ENCODE results near the gene HTT-AS.

HTT-AS gene

DNA sequence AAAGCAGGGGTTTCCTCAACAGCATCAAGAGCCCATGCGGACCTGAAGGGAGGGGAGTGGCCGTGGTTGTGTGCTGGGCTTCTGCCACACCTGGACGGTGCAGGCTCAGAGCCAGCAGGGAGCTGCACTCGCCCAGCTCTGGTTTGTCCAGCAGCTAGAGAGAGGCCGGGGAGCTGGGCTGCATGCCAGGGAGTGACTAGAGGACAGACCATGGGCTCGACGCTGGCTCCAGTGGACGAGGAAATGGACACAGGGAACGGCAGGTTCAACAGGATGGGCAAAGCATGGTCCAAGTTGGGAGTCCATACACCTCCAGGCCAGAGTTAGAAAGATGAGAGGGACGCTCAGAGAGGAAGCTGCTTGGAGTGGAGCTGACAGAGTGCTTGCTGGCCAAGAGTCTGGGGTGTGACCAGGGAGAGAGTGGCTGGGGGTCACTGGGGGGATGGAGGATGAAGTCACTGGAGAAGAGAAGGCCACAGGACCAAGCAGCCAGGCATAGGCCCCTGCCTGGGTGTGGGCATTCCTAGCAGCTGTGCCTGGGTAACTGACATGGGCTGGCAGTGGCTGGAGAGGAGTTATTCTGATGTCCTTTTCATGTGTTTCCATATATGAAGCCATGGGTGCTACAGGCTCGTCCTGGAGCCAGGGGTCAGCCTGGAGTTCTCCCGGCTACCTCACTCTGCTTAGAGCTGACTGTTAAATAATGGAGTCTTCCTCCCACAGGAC, 42.8 kb downstream of the HTT-AS start:
- TF ChIP-seq, protein P1, sequence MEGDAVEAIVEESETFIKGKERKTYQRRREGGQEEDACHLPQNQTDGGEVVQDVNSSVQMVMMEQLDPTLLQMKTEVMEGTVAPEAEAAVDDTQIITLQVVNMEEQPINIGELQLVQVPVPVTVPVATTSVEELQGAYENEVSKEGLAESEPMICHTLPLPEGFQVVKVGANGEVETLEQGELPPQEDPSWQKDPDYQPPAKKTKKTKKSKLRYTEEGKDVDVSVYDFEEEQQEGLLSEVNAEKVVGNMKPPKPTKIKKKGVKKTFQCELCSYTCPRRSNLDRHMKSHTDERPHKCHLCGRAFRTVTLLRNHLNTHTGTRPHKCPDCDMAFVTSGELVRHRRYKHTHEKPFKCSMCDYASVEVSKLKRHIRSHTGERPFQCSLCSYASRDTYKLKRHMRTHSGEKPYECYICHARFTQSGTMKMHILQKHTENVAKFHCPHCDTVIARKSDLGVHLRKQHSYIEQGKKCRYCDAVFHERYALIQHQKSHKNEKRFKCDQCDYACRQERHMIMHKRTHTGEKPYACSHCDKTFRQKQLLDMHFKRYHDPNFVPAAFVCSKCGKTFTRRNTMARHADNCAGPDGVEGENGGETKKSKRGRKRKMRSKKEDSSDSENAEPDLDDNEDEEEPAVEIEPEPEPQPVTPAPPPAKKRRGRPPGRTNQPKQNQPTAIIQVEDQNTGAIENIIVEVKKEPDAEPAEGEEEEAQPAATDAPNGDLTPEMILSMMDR (IDR thresholded peaks at IDR 0.05; ENCODE audit: low read depth, low read length), result no peak
- H3K4me3 ChIP-seq (replicated peaks in 1 of 2; ENCODE audit: low read depth in 2 of 2, low read length in 2 of 2), result no peak overlapping the region
- no peak for DNase-seq (ENCODE audit: low read depth in 2 of 2)

DNA sequence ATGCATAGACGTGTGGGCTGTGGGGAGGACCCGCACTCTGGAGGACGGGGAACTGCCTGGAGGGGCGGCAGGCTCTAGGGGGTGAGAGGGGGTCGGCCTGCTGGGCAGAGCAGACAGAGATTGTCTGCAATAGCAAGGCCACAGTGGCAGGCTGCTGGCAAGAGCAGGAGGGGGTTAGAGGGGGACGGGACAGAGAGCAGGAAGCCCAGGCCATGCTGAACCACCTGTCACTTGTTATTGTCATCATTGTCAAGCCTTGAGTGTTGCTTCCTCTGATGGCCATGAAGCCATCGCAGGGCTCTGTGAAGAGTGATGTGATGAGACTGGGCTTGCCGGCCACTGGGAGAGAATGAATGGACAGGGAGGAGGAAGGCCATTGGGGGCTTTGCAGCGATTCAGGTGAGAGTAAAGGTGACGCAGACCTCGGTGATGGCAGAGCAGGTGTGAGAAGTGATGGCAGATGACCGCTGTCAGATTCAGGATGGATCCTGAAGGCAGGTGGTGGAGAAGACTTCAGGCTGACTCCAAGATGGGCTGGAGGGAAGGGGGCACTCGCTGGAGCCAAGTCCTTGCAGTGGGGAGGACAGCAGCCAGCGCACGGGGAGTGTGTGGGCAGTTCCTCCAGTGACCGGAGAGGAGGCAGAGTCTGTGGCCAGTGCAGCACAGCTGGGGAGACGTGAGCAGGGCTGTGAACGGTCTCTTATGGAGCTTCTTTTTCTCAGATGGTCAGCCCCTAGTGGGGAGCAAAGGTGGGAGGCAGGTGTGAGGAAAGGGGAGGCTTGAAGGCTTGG, 43.6 kb downstream of the HTT-AS start:
- DNase-seq (ENCODE audit: low read depth in 2 of 2), result no peak
- H3K4me3 ChIP-seq (replicated peaks in 1 of 2; ENCODE audit: low read depth in 2 of 2, low read length in 2 of 2), result no peak overlapping the region
- TF ChIP-seq, protein P1 (IDR thresholded peaks at IDR 0.05; ENCODE audit: low read depth, low read length), result no peak

DNA sequence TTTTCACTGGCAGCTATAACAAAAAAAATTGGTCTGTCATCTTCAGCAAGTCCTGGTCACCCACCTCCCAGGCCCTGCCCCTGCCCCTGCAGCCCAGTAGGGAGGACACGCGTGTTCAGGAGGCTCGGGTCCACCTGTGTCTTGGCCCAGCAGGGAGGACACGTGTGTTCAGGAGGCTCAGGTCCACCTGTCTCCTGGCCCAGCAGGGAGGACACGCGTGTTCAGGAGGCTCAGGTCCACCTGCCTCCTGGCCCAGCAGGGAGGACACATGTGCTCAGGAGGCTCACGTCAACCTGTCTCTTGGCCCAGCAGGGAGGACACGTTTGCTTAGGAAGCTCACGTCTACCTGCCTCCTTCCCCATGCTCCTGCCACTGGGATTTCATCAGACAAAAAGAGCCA, 44.9 kb downstream of the HTT-AS start:
- no peak overlapping the region for H3K4me3 ChIP-seq (replicated peaks in 1 of 2; ENCODE audit: low read depth in 2 of 2, low read length in 2 of 2)
- DNase-seq (ENCODE audit: low read depth in 2 of 2), result no peak
- TF ChIP-seq, protein P1 (IDR thresholded peaks at IDR 0.05; ENCODE audit: low read depth, low read length), result no peak

DNA sequence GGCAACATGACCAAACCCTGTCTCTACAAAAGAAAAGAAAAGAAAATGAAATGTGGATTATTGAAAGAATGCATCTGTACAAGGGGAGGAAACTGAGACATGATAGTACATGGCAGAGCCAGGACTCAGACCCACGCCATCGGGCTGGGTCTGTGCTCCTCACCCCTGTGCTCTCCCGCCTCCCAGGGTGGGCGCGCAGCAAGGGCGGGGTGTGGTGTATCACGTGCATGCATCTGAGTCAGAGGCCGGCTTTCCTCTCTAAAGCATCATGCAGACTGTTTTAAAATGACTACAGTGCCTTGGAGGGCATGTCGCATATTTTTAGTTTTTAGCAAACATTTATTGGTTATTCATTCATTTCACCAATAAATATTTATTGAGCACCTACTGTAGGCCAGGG, 47.8 kb downstream of the HTT-AS start:
- no peak overlapping the region for H3K4me3 ChIP-seq (replicated peaks in 1 of 2; ENCODE audit: low read depth in 2 of 2, low read length in 2 of 2)
- DNase-seq (ENCODE audit: low read depth in 2 of 2), result no peak
- TF ChIP-seq, protein P1 (IDR thresholded peaks at IDR 0.05; ENCODE audit: low read depth, low read length), result no peak

DNA sequence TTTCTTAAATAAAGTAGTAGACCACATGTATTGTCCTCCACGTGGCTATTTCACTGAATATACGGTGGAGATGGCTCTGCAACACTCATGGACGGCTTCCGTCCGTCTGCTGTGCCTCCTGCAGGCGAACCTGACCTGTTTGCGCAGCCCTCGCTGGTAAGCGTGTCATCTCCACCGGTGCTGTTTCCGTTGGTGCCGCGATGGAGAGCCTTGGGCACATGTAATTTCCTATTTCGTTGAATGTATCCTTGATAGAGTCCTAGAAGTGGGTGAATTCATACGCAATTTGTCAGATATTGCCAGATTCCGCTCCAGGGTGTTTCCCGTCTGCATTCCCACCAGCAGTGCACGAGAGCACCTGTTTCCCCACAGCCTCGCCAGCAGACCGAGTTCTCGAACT, 48.5 kb downstream of the HTT-AS start:
- no peak for DNase-seq (ENCODE audit: low read depth in 2 of 2)
- no peak overlapping the region for H3K4me3 ChIP-seq (replicated peaks in 1 of 2; ENCODE audit: low read depth in 2 of 2, low read length in 2 of 2)
- TF ChIP-seq, protein P1 (IDR thresholded peaks at IDR 0.05; ENCODE audit: low read depth, low read length), result no peak

DNA sequence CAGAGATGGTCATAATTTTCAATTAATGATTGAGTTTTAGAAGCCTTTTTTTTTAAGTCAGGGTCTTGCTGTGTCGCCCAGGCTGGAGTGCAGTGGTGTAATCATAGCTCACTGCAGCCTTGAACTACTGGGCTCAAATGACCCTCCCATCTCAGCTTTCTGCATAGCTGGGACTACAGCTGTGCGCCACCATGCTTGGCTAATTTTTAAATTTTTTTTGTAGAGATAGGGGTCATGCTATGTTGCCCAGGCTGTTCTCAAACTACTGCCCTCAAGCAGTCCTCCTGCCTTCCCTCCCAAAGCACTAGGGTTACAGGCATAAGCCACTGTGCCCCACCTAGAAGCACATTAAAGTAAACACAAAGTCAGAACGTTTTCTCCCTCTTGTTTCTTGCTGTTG, 51.7 kb downstream of the HTT-AS start:
- no peak for DNase-seq (ENCODE audit: low read depth in 2 of 2)
- TF ChIP-seq, protein P1 (IDR thresholded peaks at IDR 0.05; ENCODE audit: low read depth, low read length), result no peak
- no peak overlapping the region for H3K4me3 ChIP-seq (replicated peaks in 1 of 2; ENCODE audit: low read depth in 2 of 2, low read length in 2 of 2)

Measured in cardiac fibroblast (primary cell).